Immature natural killer cell (primary cell): Measurements from ENCODE around the gene TGFB1. TPM values are rescaled to one million over a fixed set of nuclear protein-coding genes. Genes with fewer than 3 reads are reported as not detected.
"Not testable (repeated sequence)": the region's sequence is repeated elsewhere in the genome, so short reads cannot be mapped to it uniquely, and the experiment has no call there.

ENCODE experiments used
- DNase-seq, 3 donors: peaks; one replicate each; pipeline ENCODE4 v3.0.0; 2022; ENCODE audit warnings: mixed read lengths in 1 of 3
- H3K27ac Mint-ChIP-seq, 6 donors: one replicate each; pipeline ENCODE4 v1.8.0; 2020; ENCODE audit warnings: mixed read lengths in 6 of 6, mild to moderate bottlenecking in 5 of 6, inconsistent platforms in 4 of 6, moderate library complexity in 3 of 6
- H3K27me3 Mint-ChIP-seq, 3 donors: one replicate each; pipeline ENCODE4 v1.8.0; 2020 to 2021; ENCODE audit warnings: low read depth in 3 of 3, mild to moderate bottlenecking in 3 of 3, mixed read lengths in 3 of 3, moderate library complexity in 3 of 3, inconsistent platforms in 1 of 3
- H3K36me3 Mint-ChIP-seq, 3 donors: one replicate each; pipeline ENCODE4 v1.8.0; 2020; ENCODE audit warnings: mixed read lengths in 3 of 3, inconsistent platforms in 2 of 3, mild to moderate bottlenecking in 2 of 3
- H3K4me1 Mint-ChIP-seq, 2 donors: one replicate each; pipeline ENCODE4 v1.8.0; 2020; ENCODE audit warnings: inconsistent platforms in 2 of 2, mild to moderate bottlenecking in 2 of 2, mixed read lengths in 2 of 2, moderate library complexity in 1 of 2
- H3K4me3 Mint-ChIP-seq, 5 donors: one replicate each; pipeline ENCODE4 v1.8.0; 2020; ENCODE audit warnings: mild to moderate bottlenecking in 5 of 5, mixed read lengths in 5 of 5, inconsistent platforms in 3 of 5, moderate library complexity in 3 of 5
- H3K9me3 Mint-ChIP-seq, 6 donors: one replicate each; pipeline ENCODE4 v1.8.0; 2020; ENCODE audit warnings: mild to moderate bottlenecking in 6 of 6, mixed read lengths in 6 of 6, inconsistent platforms in 4 of 6, moderate library complexity in 3 of 6
- polyA plus RNA-seq, 3 donors: library from polyadenylated mRNA; unstranded; fragments of 300-500 nt; fragmentation: Illumina TruSeq; gene quantifications; one replicate each; pipeline ENCODE4 v1.2.3, GENCODE V29; 2021

Gene TGFB1
- polyA plus RNA-seq, 3 donors from 2014 or later: 51.4 to 196 (median 66.4) TPM

- Mint-ChIP-seq H3K4me3 (peak overlapping the region; percentile 23 to 62 (median 55)), H3K27me3 (peaks cover 7 to 25% (median 22%) of the 10 kb centered on the region in 3 donors), H3K4me1 (peaks cover 75 to 84% of the 10 kb centered on the region in 2 donors), H3K9me3 (no peaks in the 10 kb centered on the region), H3K36me3 (peaks cover 25 to 60% (median 34%) of the 10 kb centered on the region in 3 donors), H3K27ac (peak overlapping the region; percentile 98 to 100 (median 100))
- DNase-seq: peak; percentile 58 to 65 (median 62)
Measured at GRCh38 chr19:41297628-41298347, 55.9 kb downstream of the TGFB1 start.

DNA sequence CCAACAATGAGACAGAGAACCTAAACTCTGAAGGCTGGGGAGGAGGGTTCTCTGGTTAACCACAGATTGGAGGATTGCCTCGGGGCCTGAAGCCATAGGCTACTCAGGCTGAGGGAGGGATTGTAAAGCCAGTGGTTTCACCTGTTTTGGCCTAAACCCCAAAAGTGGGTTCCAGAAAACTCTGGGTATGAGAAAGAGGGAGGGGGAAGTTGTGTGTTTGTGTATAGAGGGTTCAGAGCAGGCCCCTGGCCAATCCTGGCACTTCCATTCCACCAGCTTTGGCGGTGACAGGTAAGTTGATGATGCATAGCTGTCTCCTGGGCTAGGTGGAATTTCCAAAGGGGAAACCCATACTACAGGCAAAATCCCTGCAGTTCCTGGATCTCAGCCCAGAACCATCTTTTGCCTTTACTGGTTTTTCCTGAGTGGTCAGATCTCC is 57.3 kb downstream of the TGFB1 start:
- DNase-seq: no peak
- Mint-ChIP-seq H3K27ac (peak overlapping the region; percentile 98 to 100 (median 100)), H3K36me3 (peaks cover 29 to 59% (median 30%) of the 10 kb centered on the region in 3 donors), H3K9me3 (no peaks in the 10 kb centered on the region), H3K4me1 (peaks cover 62 to 71% of the 10 kb centered on the region in 2 donors), H3K4me3 (peak overlapping the region in 2 of 5 donors; percentile 25 to 61), H3K27me3 (peaks cover 3 to 17% (median 16%) of the 10 kb centered on the region in 3 donors)

DNA sequence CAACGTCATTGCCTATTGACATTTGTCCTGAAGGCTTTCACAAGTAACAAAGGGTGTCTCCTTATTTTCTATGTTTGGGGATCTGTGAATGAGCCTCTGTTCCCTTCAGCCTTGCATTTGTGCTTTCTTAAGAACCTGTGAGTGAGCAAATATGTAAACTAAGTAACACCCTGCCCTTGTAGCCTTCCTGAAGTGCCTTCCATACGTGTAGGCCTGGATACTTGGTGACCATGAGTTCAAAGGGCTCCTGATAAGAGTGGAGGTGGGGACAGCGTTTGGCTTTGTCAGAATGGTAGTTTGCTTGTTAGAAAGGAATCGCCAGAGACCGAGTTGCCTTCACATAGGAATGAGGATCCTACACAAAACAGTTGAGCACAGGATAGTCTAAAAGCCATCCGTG is 58.2 kb downstream of the TGFB1 start:
- DNase-seq: no peak
- Mint-ChIP-seq H3K4me1 (peaks cover 52 to 61% of the 10 kb centered on the region in 2 donors), H3K36me3 (peaks cover 28 to 60% (median 33%) of the 10 kb centered on the region in 3 donors), H3K4me3 (no peak overlapping the region), H3K27ac (peak overlapping the region; percentile 77 to 100 (median 99)), H3K27me3 (peaks cover 3 to 19% (median 15%) of the 10 kb centered on the region in 3 donors), H3K9me3 (no peaks in the 10 kb centered on the region)

GRCh38 chr19:41294393-41294792 is 59.3 kb downstream of the TGFB1 start:
- H3K4me3 Mint-ChIP-seq: peak overlapping the region in 1 of 5 donors; percentile 2
- H3K27ac Mint-ChIP-seq: peak overlapping the region in 4 of 6 donors; percentile 21 to 77 (median 46)
- H3K9me3 Mint-ChIP-seq: no peaks in the 10 kb centered on the region
- H3K27me3 Mint-ChIP-seq: peaks cover 3 to 17% (median 10%) of the 10 kb centered on the region in 3 donors
- DNase-seq: no peak
- H3K36me3 Mint-ChIP-seq: peaks cover 30 to 54% (median 33%) of the 10 kb centered on the region in 3 donors
- H3K4me1 Mint-ChIP-seq: peaks cover 42 to 50% of the 10 kb centered on the region in 2 donors

GRCh38 chr19:41289814-41290213 is 63.9 kb downstream of the TGFB1 start:
- Mint-ChIP-seq H3K27ac (peak overlapping the region in 5 of 6 donors; percentile 28 to 66 (median 65)), H3K4me1 (peaks cover 9 to 15% of the 10 kb centered on the region in 2 donors), H3K36me3 (peaks cover 32 to 42% (median 33%) of the 10 kb centered on the region in 3 donors)
- H3K4me3 Mint-ChIP-seq, H3K27me3 Mint-ChIP-seq, DNase-seq, H3K9me3 Mint-ChIP-seq: not testable (repeated sequence)

GRCh38 chr19:41288673-41289530 is 64.8 kb downstream of the TGFB1 start:
- Mint-ChIP-seq H3K9me3 (no peaks in the 10 kb centered on the region), H3K27ac (peak overlapping the region; percentile 49 to 81 (median 64)), H3K4me3 (no peak overlapping the region), H3K36me3 (peaks cover 27 to 39% (median 30%) of the 10 kb centered on the region in 3 donors), H3K4me1 (peaks cover 9 to 11% of the 10 kb centered on the region in 2 donors), H3K27me3 (peaks cover 0 to 9% (median 1%) of the 10 kb centered on the region in 3 donors)
- DNase-seq: no peak

Other genes with a start within 250 kb of the TGFB1 start
- not detected for gene CYP2F1, start 239.5 kb downstream of the TGFB1 start, polyA plus RNA-seq
- 1 to 10 TPM in 1 of 3 donors, under 1 TPM in 1, not detected in 1; 0.17 to 1.4 TPM for gene CYP2S1, start 160.7 kb downstream of the TGFB1 start, polyA plus RNA-seq
- gene AXL, start 134.7 kb downstream of the TGFB1 start, polyA plus RNA-seq: 1 to 10 TPM in 1 of 3 donors, under 1 TPM in 2; 0.61 to 1.2 (median 0.97) TPM
- 100 to 1,000 TPM in 1 of 3 donors, 10 to 100 TPM in 2; 23.3 to 103 (median 48.8) TPM for gene HNRNPUL1, start 89.5 kb downstream of the TGFB1 start, polyA plus RNA-seq
- gene CCDC97, start 43.8 kb downstream of the TGFB1 start, polyA plus RNA-seq: 10 to 100 TPM; 14.2 to 38.2 (median 16.9) TPM
- gene B9D2, start 10.2 kb upstream of the TGFB1 start, polyA plus RNA-seq: 10 to 100 TPM in 2 of 3 donors, 1 to 10 TPM in 1; 8.9 to 14.8 (median 14.7) TPM
- gene TMEM91, start 22.6 kb upstream of the TGFB1 start, polyA plus RNA-seq: 1 to 10 TPM; 5.2 to 7.0 (median 6.1) TPM
- 10 to 100 TPM; 44.0 to 58.6 (median 50.3) TPM for gene EXOSC5, start 43.4 kb upstream of the TGFB1 start, polyA plus RNA-seq
- 10 to 100 TPM; 70.8 to 76.9 (median 75.5) TPM for gene BCKDHA, start 43.9 kb upstream of the TGFB1 start, polyA plus RNA-seq
- 1 to 10 TPM in 1 of 3 donors, under 1 TPM in 1, not detected in 1; 0.23 to 1.3 TPM for gene B3GNT8, start 73.5 kb upstream of the TGFB1 start, polyA plus RNA-seq
- 10 to 100 TPM; 70.5 to 90.4 (median 77.3) TPM for gene DMAC2, start 86.0 kb upstream of the TGFB1 start, polyA plus RNA-seq
- not detected for gene ERICH4, start 89.2 kb upstream of the TGFB1 start, polyA plus RNA-seq
- gene CEACAM21, start 222.2 kb upstream of the TGFB1 start, polyA plus RNA-seq: 10 to 100 TPM; 16.0 to 44.9 (median 43.7) TPM